ENCODE data around the gene ESR1. TPM values are rescaled to one million over a fixed set of nuclear protein-coding genes. Genes with fewer than 3 reads are reported as not detected.
"Not testable (repeated sequence)": the region's sequence is repeated elsewhere in the genome, so short reads cannot be mapped to it uniquely, and the experiment has no call there.

Gene ESR1
- total RNA-seq, 4 donors from 2014 or later, result 29.1 to 225 (median 141) TPM

DNA sequence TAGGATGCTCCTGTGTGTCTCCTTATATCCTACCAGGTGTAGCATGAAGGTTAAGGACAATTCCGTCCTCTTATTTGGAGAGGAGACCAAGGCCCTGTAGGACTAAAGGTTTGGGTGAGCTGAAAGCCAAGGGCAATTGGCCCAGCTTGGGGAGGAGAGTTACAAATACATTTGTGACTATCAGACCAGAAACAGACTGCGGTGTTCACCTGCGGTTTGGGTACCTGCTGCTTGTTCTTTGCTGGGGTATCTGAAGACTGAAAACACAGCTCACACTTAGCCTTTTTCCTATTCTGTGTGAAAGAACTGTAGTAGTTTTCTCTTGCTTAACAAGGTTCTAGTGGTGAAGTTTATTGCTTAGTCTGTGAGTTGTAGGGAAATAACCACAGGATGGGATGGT is 55.0 kb downstream of the ESR1 start:
- Histone ChIP-seq H3K27me3 (no peaks in the 10 kb centered on the region), H3K9me3 (no peaks in the 10 kb centered on the region), H3K4me3 (no peak overlapping the region), H3K27ac (no peak overlapping the region), H3K4me1 (peaks cover 0 to 3% of the 10 kb centered on the region in 2 donors), H3K36me3 (no peaks in the 10 kb centered on the region)
- no peak for TF ChIP-seq POLR2A (IDR thresholded peaks at IDR 0.05)
- TF ChIP-seq, protein P1, sequence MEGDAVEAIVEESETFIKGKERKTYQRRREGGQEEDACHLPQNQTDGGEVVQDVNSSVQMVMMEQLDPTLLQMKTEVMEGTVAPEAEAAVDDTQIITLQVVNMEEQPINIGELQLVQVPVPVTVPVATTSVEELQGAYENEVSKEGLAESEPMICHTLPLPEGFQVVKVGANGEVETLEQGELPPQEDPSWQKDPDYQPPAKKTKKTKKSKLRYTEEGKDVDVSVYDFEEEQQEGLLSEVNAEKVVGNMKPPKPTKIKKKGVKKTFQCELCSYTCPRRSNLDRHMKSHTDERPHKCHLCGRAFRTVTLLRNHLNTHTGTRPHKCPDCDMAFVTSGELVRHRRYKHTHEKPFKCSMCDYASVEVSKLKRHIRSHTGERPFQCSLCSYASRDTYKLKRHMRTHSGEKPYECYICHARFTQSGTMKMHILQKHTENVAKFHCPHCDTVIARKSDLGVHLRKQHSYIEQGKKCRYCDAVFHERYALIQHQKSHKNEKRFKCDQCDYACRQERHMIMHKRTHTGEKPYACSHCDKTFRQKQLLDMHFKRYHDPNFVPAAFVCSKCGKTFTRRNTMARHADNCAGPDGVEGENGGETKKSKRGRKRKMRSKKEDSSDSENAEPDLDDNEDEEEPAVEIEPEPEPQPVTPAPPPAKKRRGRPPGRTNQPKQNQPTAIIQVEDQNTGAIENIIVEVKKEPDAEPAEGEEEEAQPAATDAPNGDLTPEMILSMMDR (IDR thresholded peaks at IDR 0.05), result no peak
- no peak for DNase-seq
- intact Hi-C loops (cut with DNase I; ENCODE audit: low total_unique reads), result no loop called here

DNA sequence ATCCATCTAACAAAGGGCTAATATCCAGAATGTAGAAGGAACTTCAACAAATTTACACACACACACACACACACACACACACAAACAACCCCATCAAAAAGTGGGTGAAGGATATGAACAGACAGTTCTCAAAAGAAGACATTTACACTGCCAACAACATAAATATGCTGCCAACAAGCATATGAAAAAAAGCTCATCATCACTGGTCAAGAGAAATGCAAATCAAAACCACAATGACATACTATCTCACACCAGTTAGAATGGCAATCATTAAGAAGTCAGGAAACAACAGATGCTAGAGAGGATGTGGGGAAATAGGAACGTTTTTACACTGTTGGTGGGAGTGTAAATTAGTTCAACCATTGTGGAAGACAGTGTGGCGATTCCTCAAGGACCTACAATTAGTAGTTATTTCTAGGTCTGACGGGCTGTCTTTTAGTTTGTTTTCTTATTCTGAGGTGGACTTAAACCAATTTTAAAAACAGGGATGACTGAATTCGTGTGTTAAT is 59.9 kb downstream of the ESR1 start:
- intact Hi-C loops (cut with DNase I; ENCODE audit: low total_unique reads); H3K27me3 ChIP-seq; DNase-seq; H3K36me3 ChIP-seq; H3K4me1 ChIP-seq; H3K9me3 ChIP-seq; H3K27ac ChIP-seq; H3K4me3 ChIP-seq: not testable (repeated sequence)

DNA sequence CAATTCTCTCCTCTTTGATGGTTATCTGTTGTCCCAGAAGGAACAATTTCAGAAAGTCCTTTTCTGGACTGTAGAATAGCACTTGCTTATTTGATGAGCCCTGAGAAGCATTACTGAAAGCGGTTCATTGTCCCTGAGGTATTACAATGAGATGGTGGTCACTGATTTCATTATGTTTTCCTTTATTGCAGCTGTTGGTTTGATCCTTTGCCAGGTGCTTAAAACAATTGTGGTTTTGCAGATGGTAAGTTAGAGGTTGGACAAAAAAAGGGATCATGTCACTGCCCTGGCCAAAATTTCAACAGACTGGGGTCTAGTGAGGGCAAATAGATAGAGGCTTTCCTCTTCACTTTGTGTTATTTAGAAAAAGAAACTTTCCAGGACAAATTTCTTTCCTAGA is 61.9 kb downstream of the ESR1 start:
- intact Hi-C loops (cut with DNase I; ENCODE audit: low total_unique reads), result no loop called here
- no peak for DNase-seq
- H3K27ac ChIP-seq, result peak overlapping the region; percentile 28 to 40

DNA sequence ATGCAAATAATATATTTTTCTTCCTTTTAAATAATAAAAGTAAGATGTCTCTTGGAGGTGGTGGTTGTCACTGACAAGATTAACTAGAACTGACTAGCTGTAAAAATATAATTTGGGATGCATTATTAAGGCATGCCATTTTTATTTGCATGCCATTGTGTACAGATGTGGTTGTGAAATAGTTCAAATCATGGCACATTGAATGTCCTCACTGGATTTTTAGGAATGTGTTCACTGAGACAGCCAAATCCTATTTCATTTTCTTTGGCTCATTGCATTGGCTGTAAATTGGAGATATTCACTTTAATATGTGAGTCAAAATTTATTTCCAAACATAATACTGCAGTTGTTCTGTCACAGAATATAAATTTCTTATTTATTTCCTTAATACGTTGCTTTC is 62.3 kb downstream of the ESR1 start:
- no peak for TF ChIP-seq POLR2A (IDR thresholded peaks at IDR 0.05)
- H3K36me3 ChIP-seq, result no peaks in the 10 kb centered on the region
- intact Hi-C loops (cut with DNase I; ENCODE audit: low total_unique reads), result no loop called here
- DNase-seq, result no peak
- no peaks in the 10 kb centered on the region for H3K27me3 ChIP-seq
- H3K4me1 ChIP-seq, result no peaks in the 10 kb centered on the region
- H3K27ac ChIP-seq, result peak overlapping the region in 1 of 2 donors; percentile 40
- H3K9me3 ChIP-seq, result no peaks in the 10 kb centered on the region
- H3K4me3 ChIP-seq, result no peak overlapping the region

More for the DNA sequence above, 61.9 kb downstream of the ESR1 start:
- Histone ChIP-seq H3K36me3 (no peaks in the 10 kb centered on the region), H3K9me3 (no peaks in the 10 kb centered on the region), H3K4me3 (no peak overlapping the region), H3K27me3 (no peaks in the 10 kb centered on the region), H3K4me1 (no peaks in the 10 kb centered on the region)
- no peak for TF ChIP-seq POLR2A (IDR thresholded peaks at IDR 0.05)
- TF ChIP-seq, protein P1 (IDR thresholded peaks at IDR 0.05), result no peak

DNA sequence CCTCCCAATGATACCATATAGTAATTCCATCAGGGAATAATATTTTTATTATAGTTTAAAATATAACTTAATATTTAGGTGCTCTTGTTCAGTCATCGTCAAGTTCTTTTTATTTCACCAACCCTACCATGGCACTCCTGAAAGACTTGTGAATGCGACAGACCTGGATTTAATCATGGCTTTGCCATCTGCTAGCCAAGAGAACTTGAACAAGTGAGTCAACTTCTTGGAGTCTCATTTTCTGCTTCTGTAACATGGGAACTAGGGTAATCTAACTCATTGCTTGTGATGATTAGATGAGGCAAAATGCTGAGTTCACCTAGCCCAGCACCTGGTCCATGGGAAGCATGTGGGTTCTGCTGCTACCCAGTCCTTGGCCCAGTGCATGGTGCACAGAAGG is 62.9 kb downstream of the ESR1 start:
- Histone ChIP-seq H3K4me3 (no peak overlapping the region), H3K27me3 (no peaks in the 10 kb centered on the region), H3K36me3 (no peaks in the 10 kb centered on the region), H3K27ac (peak overlapping the region in 1 of 2 donors; percentile 12), H3K4me1 (no peaks in the 10 kb centered on the region), H3K9me3 (no peaks in the 10 kb centered on the region)
- DNase-seq, result no peak
- intact Hi-C loops (cut with DNase I; ENCODE audit: low total_unique reads), result no loop called here
- TF ChIP-seq, protein P1 (IDR thresholded peaks at IDR 0.05), result no peak
- no peak for TF ChIP-seq POLR2A (IDR thresholded peaks at IDR 0.05)

DNA sequence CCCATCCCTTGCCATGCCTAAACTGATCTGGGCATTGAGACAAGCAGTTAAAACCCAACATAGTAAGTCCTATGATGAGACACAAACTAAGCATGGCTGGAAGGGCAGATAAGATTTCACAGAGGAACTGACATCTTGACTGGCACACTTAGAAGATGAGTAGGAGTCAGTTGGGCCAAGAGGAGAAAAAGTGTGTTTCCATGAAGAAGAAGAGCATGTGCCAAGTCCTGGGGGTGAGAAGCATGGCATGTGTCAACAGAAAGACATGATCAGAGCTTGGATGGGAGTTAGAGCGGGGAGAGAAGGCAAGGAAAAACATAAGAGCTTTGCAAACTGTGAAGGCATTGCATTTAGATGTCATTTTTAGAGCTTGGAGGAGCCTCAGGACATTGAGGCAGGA is 68.0 kb downstream of the ESR1 start:
- H3K4me1 ChIP-seq, result no peaks in the 10 kb centered on the region
- H3K36me3 ChIP-seq, result no peaks in the 10 kb centered on the region
- DNase-seq, result no peak
- no peaks in the 10 kb centered on the region for H3K27me3 ChIP-seq
- peak overlapping the region in 1 of 2 donors; percentile 43 for H3K27ac ChIP-seq
- intact Hi-C loops (cut with DNase I; ENCODE audit: low total_unique reads), result no loop called here
- H3K4me3 ChIP-seq, result no peak overlapping the region
- H3K9me3 ChIP-seq, result no peaks in the 10 kb centered on the region
- TF ChIP-seq, protein P1 (IDR thresholded peaks at IDR 0.05), result no peak
- no peak for TF ChIP-seq POLR2A (IDR thresholded peaks at IDR 0.05)

All from uterus (tissue), 4 donors.